Activated CD8-positive, alpha-beta memory T cell treated with anti-CD3 and anti-CD28 coated beads for 24 hours (primary cell): Measurements from ENCODE around the gene NDFIP2.

Experiments
- DNase-seq: peaks from one replicate; pipeline ENCODE4 v3.0.0-alpha.2; 2020

Gene NDFIP2

DNA sequence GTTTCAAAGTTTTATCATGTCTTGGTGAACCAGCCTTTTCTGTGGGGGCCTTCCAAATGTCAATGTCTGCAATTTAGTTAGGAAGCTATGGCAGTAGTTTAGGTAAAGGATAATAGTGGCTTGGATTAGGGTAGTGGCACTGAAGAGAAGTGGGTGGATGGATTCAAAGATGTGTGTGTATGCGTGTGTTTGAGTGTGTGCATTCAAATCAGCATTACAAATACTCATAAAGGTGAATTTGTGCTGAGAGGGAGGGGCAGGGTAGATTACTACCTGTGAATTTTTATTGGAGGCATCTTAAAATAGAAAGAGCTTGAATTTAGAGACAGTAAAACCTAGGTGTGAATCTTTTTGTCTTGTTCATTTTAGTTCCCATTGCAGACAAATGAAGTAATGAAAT is 16.9 kb downstream of the NDFIP2 start:
- DNase-seq, result no peak

DNA sequence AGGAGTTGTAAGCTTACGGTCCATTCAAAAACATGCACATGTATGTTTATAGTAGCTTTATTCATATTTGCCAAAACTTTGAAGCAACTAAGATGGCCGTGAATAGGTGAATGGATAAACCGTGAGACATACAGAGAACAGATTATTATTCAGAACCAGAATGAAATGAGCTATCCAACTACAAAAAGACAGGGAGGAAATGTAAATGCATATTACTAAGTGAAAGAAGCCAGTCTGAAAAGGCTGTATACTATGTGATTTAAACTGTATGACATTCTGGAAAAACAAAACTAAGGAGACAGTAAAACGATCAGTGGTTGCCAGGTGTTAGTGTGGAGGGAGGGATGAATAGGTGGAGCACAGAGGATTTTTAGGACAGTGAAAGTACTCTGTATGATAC is 19.9 kb downstream of the NDFIP2 start:
- no peak for DNase-seq

DNA sequence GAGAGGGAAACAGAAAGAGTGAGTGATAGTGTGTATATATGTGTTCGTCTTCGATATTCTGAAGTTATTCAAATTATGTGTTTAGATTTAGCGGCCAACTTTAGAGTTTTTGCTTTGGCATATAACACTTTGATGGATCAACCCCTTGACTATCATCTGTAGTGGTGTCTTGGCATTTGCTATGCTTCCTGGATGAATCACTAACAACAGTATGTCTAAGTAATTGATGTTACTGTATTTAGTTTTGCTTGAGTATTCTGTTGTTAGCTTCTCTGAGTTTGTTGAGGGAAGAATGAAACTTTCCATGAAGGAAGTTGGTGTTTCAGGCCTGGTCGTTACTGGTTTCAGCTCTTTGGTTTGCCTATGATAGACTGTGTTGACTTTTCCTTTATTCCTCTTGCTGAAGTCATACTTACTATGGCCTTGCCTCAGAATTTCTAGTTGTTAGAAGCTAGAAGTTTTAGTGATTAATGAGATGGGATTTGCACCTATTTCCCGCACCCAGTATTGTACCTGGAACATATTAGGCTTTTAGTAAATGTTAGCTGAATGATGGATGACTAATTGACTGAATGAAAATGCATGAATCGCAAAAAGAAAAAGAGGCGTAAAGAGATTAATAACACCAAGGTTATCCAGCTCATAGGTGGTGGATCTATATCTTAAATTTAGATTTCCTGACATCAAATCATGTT is 20.7 kb downstream of the NDFIP2 start:
- no peak for DNase-seq

DNA sequence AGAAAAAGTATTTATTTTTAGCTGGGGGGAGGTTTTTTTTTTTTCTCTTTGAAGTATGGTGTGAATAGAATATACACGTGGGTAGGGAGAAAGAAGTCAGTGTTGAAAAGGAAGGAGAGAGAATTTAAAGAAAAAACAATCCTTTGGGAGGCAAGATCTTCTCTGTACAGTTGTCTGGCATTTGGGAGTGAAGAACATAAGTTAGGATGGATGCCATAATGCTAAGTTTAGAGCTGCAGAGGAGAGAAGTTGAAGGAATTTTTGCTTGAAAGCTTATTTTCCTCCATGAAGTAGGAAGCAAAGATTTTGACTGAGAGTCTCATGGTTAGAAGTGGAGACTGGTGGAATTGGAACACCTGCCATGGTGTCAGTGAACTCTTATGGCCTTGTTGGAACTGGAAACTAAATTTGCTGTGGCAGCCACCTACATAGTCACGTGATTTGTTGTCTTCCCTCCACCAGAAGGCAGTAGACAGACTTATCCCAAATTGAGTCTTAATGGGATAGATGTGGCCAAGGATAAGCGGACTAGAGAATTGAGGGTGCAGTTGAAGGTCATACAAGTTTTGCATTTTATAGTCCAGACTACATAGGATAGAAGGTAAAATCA is 22.0 kb downstream of the NDFIP2 start:
- DNase-seq, result no peak

DNA sequence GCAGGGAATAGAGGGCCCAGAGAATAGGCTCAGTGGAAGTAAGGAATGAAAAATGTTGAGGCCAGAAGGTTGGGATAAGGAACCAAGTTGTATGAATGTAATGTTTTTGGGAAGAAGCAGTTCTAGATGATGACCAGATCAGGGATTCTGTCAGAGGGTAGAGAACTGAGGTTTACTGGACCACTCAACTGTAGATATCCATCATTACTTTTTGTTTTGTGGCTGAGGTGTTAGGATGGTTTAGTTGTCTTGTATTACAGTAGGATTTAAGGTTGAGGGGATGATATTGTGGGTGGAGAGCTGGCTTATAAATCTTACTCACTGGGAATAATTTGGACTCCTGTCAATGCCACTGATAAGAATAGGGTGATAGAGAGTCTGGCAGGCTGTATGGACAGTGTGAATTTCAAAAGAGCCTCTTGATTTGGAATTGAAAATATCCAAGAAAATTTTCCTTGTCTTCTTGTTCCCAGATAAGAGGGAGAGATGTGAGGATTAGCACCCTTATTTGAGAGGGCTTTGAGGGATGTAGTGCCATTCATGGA is 22.6 kb downstream of the NDFIP2 start:
- DNase-seq, result no peak

DNA sequence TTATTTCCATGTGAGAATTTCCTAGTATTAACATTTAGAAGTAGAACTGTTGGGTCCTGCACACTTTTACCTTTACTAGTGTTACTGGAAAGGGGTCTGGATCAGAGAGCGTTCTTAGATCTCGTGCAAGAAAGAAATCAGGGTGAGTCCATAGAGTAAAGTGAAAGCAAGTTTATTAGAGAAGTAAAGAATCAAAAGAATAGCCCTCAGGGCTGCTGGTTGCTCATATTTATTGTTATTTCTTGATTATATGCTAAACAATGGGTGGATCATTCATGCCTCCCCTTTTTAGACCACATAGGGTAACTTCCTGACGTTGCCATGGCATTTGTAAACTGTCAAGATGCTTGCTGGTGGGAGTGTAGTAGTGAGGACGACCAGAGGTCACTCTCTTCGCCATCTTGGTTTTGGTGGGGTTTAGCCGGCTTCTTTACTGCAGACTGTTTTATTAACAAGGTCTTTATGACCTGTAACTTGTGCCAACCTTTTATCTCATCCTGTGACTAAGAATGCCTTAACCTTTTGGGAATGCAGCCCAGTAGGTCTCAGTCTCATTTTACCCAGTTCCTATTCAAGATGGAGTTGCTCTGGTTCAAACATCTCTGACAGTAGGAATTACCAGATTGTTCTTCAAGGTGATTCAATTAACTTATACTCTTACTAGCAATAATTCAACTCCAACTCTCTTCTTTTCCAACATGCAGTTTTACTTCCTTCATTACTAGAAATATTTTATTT is 27.4 kb downstream of the NDFIP2 start:
- DNase-seq, result no peak

DNA sequence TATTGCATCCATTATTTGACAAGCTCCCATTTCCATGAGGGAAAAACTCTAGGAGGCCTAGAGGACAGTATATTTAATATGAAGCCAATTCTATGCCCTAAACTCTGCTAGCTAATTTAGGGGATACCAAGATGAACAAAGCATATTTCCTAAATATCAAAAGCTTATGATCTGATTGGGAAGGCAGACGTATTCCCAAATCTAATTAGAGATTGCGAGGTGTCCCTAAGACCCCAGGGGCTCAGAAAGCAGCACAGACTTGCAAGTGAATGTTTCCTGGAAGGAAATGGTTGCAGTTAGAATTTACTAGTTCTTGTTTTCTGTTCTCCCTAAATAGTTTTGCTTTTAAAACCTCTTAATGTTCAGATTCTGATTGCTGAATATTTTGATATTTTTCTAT is 30.7 kb downstream of the NDFIP2 start:
- DNase-seq, result no peak

DNA sequence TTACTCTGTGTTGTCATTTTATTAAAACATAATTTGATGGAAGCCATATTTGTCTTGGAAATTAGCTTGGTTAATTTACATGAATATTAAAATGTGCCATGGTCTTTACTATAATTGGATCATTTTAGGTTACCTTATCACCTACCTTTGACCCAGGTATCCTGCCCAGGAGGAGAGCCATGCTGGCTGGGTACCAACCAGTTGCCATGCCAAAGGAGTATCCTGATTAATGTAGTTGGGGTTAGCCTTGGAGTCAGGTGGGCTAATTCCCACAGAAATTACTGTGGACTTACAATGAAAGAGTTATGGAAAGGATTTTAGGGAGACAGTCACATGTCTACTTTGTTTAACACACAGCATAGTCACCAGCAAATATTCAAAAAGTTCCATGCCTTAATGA is 32.0 kb downstream of the NDFIP2 start:
- no peak for DNase-seq

DNA sequence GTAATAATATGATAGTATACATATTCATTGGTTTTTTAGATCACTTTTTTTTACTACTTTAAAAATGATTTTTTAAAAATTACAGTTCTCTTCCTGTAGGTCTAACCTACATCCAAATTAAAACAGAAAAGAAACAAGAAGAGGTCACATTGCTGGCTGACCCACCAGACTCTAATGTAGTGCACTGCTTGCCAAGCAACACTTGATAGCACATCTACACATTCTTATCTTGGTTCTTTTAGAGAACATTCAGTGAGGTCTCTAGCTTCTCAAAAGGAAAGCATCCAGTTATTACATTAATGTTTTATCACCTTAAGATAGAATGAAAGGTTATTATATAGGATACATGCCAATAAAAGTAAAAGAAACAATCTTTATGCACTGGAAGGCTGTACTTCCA is 35.6 kb downstream of the NDFIP2 start:
- no peak for DNase-seq

DNA sequence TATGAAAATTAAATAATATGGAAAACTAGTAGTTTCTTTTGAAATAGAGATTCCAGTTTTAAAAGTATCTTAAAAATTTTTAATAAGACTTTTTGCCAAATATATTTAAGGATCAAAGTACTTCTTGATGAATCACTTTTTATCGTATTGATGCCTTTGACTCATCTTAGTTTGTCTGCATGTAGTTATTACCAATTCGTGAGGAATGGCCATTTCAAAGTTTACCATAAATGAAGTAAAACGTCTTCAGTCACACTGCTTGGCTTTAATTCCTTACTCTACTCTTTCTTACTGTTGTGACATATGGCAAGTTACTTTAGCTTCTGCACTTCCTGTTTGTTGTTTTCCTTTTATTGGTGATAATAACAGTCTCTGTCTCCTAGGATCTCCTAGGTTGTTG is 38.3 kb downstream of the NDFIP2 start:
- DNase-seq, result no peak

DNA sequence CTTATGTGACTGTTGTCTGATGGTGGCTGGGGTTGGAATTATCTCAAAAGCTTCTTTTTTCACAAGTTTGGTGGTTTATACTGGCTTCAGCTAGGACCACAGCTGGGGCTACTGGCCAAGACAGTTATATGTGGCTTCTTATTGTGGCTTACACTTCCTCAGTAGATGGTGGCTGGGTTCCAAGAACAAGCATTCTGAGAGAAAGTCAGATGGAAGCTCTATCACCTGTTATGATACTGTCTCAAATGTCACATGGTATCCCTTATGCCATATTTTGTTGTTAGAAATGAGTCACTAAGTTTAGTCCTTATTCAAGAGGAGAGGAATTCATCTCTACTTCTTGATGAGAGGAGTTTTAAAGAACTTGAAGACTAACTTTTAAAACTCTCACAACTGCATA is 41.6 kb downstream of the NDFIP2 start:
- DNase-seq, result no peak

DNA sequence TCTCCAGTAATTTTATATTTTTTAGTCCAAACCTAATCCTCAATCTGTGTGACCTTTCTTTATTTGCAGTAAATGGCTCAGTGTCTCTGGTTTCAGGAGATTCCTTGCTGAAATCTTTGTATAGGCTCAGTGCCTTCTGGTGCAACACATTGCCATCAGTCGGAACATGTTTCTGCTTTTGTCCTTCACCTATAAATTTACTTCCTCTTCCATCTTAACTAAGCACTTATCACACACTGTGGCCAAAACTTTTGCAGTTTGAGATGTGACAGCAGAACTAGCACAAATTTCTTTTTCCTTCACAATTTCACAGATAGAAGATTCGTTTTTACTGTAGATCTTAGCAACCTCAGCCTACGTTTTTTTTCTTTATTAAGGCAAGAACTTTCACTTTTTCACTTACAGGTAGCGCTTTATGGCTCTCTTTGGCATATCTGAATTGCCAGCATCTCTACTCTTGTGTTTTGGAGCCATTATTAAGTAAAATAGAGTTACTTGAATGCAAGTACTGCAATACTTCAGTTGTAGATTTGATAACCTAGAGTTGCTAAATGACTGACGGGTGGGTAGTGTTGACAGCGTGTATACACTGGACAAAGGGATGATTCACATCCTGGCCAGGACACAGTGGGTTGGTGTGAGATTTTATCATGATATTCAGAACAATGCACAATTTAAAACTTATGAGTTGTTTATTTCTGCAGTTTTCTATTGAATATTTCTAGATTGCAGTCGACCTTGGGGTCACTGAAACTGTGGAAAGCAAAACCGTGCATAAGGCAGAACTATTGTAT is 44.3 kb downstream of the NDFIP2 start:
- no peak for DNase-seq

DNA sequence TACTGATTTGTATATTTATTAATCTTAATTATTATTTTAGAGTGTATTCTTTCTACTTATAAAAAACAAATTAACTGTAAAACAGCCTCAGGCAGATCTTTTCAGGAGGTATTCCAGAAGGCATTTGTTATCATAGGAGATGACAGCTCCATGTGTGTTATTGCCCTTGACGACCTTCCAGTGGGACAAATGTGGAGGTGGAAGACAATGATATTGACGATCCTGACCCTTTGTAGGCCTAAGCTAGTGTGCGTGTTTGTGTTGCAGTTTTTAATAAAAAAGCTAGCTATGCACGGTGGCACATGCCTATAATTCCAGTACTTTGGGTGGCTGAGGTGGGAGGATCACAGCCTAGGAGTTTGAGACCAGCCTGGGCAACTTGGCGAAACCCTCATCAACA is 46.7 kb downstream of the NDFIP2 start:
- no peak for DNase-seq

DNA sequence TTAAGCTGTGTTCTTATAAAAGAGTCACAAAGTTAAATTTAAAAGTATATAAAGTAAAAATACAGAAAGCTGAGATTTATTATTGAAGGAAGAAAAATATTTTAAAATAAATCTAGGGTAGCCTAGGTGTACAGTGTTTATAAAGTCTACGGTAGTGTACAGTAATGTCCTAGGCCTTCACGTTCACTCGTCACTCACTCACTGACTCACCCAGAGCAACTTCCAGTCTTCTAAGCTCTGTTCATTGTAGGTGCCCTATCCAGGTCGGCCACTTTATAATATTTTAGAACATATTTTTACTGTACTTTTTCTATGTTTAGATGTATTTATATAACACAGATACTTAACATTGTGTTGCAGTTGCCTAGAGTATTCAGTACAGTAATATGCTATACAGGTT is 47.4 kb downstream of the NDFIP2 start:
- DNase-seq, result no peak

DNA sequence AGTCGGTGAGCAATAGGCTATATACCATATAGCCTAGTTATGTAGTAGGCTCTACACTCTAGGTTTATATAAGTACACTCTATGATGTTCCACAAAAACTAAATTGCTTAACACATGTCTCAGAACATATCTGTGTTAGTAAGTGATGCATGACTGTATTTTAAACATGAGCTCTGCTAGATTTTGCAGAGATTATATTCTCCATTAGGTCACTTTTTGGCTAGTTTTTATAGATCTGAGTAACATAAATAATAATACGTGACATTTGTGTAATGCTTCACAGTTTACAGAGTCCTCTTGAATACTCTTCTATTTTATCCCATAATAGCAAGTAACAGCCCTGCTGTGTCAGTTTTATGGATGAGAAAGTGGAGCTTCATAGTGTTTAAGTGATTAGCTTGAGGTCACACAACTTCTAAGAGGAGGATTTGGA is 47.8 kb downstream of the NDFIP2 start:
- no peak for DNase-seq

DNA sequence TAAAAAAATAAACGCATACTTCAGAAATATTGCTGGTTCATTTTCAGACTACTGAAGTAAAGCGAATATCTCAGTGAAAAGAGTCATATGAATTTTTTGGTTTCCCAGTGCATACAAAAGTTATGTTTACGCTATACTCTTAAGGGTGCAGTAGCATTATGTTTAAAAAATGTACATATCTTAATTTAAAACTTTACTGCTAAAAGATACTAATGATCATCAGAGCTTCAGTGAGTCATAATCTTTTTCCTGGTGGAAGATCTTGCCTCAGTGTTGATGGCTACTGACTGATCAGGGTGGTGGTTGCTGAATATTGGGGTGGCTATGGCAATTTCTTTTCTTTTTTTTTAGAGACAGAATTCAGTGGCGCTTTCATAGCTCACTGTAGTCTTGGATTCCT is 48.9 kb downstream of the NDFIP2 start:
- no peak for DNase-seq

DNA sequence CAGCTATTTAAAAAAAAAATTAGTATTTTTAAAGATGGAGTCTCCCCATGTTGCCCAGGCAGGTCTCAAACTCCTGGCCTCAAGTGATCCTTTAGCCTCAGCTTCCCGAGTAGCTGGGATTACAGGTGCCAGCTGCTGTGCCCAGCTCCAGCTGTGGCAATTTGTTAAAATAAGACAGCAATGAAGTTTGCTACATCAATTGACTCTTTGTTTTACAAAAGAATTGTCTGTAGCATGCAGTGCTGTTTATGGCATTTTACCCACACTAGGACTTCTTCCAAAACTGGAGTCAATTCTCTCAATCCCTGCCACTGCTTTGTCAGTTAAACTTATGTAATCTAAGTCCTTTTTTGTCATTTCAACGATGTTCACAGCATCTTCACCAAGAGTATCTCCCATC is 49.3 kb downstream of the NDFIP2 start:
- DNase-seq, result no peak

DNA sequence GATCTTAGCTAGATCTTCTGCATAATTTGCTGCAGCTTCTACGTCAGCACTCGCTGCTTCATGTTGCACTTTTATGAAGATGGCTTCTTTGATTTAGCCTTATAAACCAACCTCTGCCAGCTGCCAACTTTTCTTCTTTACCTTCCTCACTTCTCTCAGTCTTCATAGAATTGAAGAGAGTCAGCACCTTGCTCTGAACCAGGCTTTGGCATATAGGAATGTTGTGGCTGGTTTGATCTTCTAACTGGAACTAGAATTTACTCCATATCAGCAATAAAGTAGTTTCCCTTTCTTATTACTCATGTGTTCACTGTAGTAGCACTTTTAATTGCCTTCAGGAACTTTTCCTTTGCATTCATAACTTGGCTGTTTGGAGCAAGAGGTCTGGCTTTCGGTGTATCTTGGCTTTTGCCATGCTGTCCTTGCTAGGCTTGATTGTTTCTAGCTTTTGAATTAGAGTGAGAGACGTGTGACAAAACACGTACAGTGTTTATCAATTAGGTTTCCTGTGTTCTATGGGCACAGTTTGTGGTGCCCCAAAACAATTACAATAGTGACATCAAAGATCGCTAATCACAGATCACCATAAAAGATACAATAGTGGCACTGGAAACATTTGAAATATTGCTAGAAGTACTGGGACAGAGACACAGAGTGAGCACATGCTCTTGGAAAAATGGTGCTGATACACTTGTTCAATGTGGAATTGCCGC is 50.7 kb downstream of the NDFIP2 start:
- DNase-seq, result no peak

DNA sequence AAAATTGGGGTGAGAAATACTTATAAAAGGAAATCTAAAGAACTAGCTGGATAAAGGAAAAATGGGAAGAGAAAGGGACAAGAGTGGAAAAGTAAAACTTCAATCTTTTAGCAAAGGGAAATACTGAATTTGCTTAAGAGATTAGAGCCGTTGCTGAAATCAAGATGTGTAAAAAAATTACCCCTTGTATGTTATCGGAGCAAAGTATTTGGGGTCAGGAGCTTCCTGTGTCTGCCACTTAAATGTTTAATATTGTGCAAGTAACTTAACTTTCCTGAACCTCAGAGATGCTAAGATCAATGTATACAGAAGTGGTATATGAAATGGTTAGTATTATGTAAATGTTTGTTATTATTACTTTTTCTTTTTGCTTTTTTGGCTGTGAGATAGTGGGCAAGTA is 51.6 kb downstream of the NDFIP2 start:
- no peak for DNase-seq

DNA sequence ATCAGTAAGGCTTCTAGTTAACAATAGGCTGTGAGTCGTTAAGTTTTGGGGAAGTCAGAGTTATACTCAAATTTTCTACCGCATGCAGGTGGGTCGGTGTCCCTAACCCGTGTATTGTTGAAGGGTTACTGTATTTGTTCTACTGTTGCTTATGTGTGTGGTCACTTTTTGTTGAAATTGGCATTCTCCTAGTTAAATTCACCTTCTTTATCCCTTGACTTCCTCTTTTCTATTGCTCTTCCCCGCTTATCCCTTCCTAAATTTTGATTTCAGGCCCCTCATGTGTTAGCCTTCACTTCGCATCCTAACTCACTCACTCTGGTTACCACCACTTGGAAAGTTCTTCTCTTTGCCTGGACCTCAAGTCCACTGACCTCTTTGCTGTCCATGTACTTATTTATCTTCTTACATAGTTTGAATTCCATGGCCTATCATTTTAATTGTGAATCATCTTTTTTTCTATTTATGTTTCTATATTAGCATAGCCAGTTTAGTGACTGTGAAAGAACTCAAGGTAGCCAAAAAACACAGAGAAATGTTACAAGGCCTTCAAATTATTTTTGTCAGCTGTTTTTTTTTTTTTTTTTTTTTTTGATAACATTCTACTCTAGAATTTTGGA is 52.9 kb downstream of the NDFIP2 start:
- DNase-seq, result no peak

DNA sequence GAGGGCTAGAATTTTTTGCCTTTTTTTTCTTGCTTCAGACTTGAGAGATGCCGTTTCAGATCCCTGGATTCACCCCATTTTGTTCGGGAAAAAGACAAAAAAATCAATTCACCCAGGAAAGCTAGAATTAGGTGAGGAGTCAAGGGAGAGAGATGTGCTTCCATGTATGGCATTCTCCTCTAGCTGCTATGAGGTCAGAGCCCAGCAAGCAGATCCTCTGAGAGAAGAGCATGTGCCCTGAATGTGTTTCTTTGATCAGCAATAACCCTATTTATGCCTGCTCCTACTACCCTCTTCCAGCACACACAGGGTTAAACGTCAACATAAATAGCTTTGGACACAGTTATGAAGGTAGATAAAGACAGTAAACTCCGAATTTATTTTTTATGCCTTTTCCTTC is 53.6 kb downstream of the NDFIP2 start:
- DNase-seq, result no peak

DNA sequence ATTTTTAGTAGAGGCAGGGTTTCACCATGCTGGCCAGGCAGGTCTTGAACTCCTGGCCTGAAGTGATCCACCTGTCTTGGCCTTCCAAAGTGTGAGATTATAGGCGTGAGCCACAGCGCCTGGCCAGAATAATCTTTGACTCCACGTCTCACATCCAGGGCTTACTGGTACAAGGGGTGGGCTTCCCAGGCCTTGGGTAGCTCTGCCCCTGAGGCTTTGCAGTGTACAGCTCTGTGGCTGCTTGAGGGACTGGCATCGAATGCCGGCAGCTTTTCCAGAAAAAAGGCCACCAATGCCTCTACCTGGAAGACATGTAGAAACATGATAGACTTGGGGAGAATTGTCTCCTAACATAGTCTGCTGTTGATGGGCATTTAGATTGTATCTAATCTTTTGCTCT is 57.8 kb downstream of the NDFIP2 start:
- no peak for DNase-seq
